ENCODE results near the gene LRRTM1.

DNA sequence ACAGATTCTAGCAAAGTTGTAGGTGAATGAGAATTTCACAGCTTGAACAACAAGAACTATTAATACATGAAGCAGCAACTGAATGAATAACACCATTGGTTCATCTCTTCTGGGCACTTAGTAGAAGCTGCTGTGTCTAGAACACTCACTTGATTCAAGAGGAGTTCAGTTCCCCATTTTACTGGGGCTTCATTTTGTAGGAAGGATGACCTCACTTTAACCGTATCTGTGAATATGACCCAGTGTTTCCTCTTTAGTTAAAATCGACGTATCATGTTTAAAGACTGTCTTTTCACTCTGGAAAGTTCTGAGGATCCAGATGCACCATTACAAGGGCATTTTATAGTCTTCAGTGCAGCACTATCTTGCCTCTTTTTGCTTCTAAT is 47.8 kb downstream of the LRRTM1 start:
- TF ChIP-seq ZNF274 (IDR thresholded peaks at IDR 0.05; ENCODE audit: low read depth, low read length) (no peak), YY1 (IDR thresholded peaks at IDR 0.05; ENCODE audit: insufficient read depth, insufficient read length) (no peak), SUZ12 (IDR thresholded peaks at IDR 0.05; ENCODE audit: extremely low read depth, insufficient read depth, insufficient read length) (no peak)
